Tibial artery (tissue), 4 donors: ENCODE results near the gene CDC14B.

Experiments used
- DNase-seq, 2 donors: peaks; one replicate each; pipeline ENCODE4 v3.0.0-alpha.2; 2019
- H3K27ac ChIP-seq, 2 donors: fragments of 200-600 bp; sonication (generic) in 1 of 2; 1 replicate in 1 of 2; 2 replicates in 1 of 2; pipeline ENCODE4 v1.5.1; 2018 to 2019; ENCODE audit warnings: mild to moderate bottlenecking in 1 of 2
- H3K27me3 ChIP-seq, 2 donors: fragments of 200-600 bp; sonication (generic) in 1 of 2; one replicate each; pipeline versions ENCODE4 v1.5.1 to v1.6.0; 2016 to 2019
- H3K36me3 ChIP-seq, 3 donors: fragments of 200-600 bp; sonication (generic) in 2 of 3; one replicate each; pipeline ENCODE4 v1.5.1; 2016 to 2019; ENCODE audit warnings: mild to moderate bottlenecking in 2 of 3
- H3K4me1 ChIP-seq, 4 donors: fragments of 200-600 bp; sonication (generic) in 2 of 4; 1 replicate in 3 of 4; 2 replicates in 1 of 4; pipeline ENCODE4 v1.5.1; 2016 to 2019
- H3K4me3 ChIP-seq, 2 donors: fragments of 200-600 bp; sonication (generic) in 1 of 2; 1 replicate in 1 of 2; 2 replicates in 1 of 2; pipeline ENCODE4 v1.5.1; 2018 to 2019; ENCODE audit warnings: mild to moderate bottlenecking in 2 of 2
- H3K9me3 ChIP-seq, 3 donors: fragments of 200-600 bp; sonication (generic) in 1 of 3; one replicate each; pipeline ENCODE4 v1.5.1; 2016 to 2019
- CTCF ChIP-seq, 2 experiments: fragments of 200-600 bp in 1 of 2; fragments of 450-650 bp in 1 of 2; IDR thresholded peaks; one replicate each; pipeline ENCODE4 v1.5.1; 2017 to 2019; ENCODE audit warnings: antibody characterized with exemption in 2 of 2, mild to moderate bottlenecking in 1 of 2, moderate library complexity in 1 of 2
- intact Hi-C: fragments of 100-400 bp; cut with DNase I; formaldehyde crosslinking; loops from one replicate; pipeline ENCODE4 v1.15.0; 2023; ENCODE audit warnings: low total_unique reads

CDC14B gene

GRCh38 chr9:96498796-96499195 lies 120.8 kb downstream of the CDC14B start:
- H3K9me3 ChIP-seq: no peaks in the 10 kb centered on the region
- H3K27ac ChIP-seq: no peak overlapping the region
- peaks cover 0 to 40% (median 15%) of the 10 kb centered on the region in 4 donors for H3K4me1 ChIP-seq
- intact Hi-C loops: no loop called here
- no peaks in the 10 kb centered on the region for H3K27me3 ChIP-seq
- DNase-seq: peak in 1 of 2 donors; percentile 45
- peaks cover 3 to 22% (median 21%) of the 10 kb centered on the region in 3 donors for H3K36me3 ChIP-seq
- no peak overlapping the region for H3K4me3 ChIP-seq
- TF ChIP-seq CTCF (IDR thresholded peaks at IDR 0.05): no peak

GRCh38 chr9:96497117-96497399 lies 122.6 kb downstream of the CDC14B start:
- no peak for TF ChIP-seq CTCF (IDR thresholded peaks at IDR 0.05)
- peak in 1 of 2 donors; percentile 64 for DNase-seq
- Histone ChIP-seq H3K4me1 (peaks cover 0 to 24% (median 12%) of the 10 kb centered on the region in 4 donors), H3K27ac (no peak overlapping the region), H3K36me3 (peaks cover 8 to 39% (median 34%) of the 10 kb centered on the region in 3 donors), H3K9me3 (no peaks in the 10 kb centered on the region), H3K4me3 (no peak overlapping the region), H3K27me3 (no peaks in the 10 kb centered on the region)
- intact Hi-C loops: no loop called here

- Histone ChIP-seq H3K4me3 (no peak overlapping the region), H3K27me3 (no peaks in the 10 kb centered on the region), H3K36me3 (peaks cover 13 to 45% (median 38%) of the 10 kb centered on the region in 3 donors), H3K27ac (no peak overlapping the region), H3K9me3 (no peaks in the 10 kb centered on the region), H3K4me1 (peaks cover 0 to 24% (median 7%) of the 10 kb centered on the region in 4 donors)
- peak in 1 of 2 donors; percentile 60 for DNase-seq
- TF ChIP-seq CTCF (IDR thresholded peaks at IDR 0.05): no peak
- intact Hi-C loops: no loop called here
Observed at GRCh38 chr9:96496368-96497116, 123.1 kb downstream of the CDC14B start.

GRCh38 chr9:96495341-96495740 lies 124.3 kb downstream of the CDC14B start:
- peak in 1 of 2 donors; percentile 63 for DNase-seq
- TF ChIP-seq CTCF (IDR thresholded peaks at IDR 0.05): no peak
- Histone ChIP-seq H3K4me3 (no peak overlapping the region), H3K27ac (no peak overlapping the region), H3K36me3 (peaks cover 18 to 57% (median 49%) of the 10 kb centered on the region in 3 donors), H3K9me3 (no peaks in the 10 kb centered on the region), H3K27me3 (no peaks in the 10 kb centered on the region), H3K4me1 (peaks cover 0 to 20% (median 5%) of the 10 kb centered on the region in 4 donors)
- intact Hi-C loops: no loop called here

GRCh38 chr9:96494215-96494800 lies 125.3 kb downstream of the CDC14B start:
- Histone ChIP-seq H3K9me3 (no peaks in the 10 kb centered on the region), H3K4me3 (no peak overlapping the region), H3K36me3 (peaks cover 28 to 62% (median 60%) of the 10 kb centered on the region in 3 donors), H3K27me3 (no peaks in the 10 kb centered on the region), H3K4me1 (peaks cover 0 to 20% (median 5%) of the 10 kb centered on the region in 4 donors), H3K27ac (peak overlapping the region in 1 of 2 donors; percentile 30)
- intact Hi-C loops: no loop called here
- peak in 1 of 2 donors; percentile 48 for DNase-seq
- no peak for TF ChIP-seq CTCF (IDR thresholded peaks at IDR 0.05)
